Medulla oblongata (tissue), 1 donor: ENCODE data around the gene POLR3C.
"Not testable (repeated sequence)": the region's sequence is repeated elsewhere in the genome, so short reads cannot be mapped to it uniquely, and the experiment has no call there.

Experiments used
- DNase-seq: peaks from one replicate; pipeline ENCODE4 v3.0.0-alpha.2; 2015; ENCODE audit errors: extremely low spot score

POLR3C gene, protein sequence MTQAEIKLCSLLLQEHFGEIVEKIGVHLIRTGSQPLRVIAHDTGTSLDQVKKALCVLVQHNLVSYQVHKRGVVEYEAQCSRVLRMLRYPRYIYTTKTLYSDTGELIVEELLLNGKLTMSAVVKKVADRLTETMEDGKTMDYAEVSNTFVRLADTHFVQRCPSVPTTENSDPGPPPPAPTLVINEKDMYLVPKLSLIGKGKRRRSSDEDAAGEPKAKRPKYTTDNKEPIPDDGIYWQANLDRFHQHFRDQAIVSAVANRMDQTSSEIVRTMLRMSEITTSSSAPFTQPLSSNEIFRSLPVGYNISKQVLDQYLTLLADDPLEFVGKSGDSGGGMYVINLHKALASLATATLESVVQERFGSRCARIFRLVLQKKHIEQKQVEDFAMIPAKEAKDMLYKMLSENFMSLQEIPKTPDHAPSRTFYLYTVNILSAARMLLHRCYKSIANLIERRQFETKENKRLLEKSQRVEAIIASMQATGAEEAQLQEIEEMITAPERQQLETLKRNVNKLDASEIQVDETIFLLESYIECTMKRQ

DNA sequence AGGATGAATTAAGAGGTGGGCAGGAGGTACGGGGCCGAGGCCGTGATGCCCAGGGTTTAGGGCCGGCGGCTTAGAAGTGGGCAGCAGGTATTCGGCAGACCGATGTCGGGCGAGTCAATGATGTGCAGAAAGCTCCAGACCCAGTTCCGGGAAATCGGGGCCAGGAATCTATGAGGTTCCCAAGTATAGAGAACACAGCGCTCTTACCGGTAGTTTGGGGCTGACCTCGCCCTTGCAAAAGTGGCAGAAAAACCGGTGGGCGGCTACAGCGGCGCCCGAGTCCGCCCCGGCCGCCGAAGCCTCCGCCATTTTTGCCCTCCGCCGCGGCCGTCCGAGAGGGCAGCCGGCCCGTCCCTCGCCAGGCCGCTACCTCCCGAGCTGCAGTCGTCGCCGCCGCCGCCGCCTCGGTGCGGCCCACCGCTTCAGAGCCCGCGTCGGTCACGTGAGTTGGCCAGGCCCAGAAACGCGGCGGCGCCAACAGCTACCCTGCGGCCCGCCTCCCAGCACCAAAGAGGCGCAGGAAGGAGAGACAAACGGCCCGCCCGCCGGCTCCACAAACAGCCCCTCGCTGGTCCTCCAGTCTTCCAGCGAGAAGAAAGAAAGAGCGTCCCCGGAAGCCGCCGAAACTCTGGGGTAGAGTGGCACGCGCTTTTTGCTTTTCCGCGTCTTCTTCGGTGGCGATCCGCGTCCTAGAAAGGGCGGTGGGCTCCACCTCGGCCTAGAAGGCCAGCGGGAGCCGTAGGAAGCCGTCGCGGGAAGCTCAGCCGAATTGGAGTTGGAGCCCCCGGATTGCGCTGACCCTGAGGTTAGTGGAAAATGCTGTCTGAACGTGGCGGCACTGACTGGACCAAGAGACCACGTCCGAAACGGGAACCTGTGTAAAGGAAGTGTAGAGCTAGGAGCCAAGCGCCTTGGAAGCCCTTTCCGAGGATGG is at the start of gene POLR3C, which contains the start of gene RNF115:
Gene POLR3C, plus strand, starts transcription at position 636 of the 934 bp plus-strand sequence. CDS start 1,577 bp downstream, outside the sequence.
Gene RNF115, minus strand, starts transcription at position 531 of the 934 bp plus-strand sequence. Its CDS starts 222 bp downstream, at position 309.
- DNase-seq: peak; percentile 90

GRCh38 chr1:145777357-145778145 is 46.4 kb upstream of the POLR3C start:
- no peak for DNase-seq

DNA sequence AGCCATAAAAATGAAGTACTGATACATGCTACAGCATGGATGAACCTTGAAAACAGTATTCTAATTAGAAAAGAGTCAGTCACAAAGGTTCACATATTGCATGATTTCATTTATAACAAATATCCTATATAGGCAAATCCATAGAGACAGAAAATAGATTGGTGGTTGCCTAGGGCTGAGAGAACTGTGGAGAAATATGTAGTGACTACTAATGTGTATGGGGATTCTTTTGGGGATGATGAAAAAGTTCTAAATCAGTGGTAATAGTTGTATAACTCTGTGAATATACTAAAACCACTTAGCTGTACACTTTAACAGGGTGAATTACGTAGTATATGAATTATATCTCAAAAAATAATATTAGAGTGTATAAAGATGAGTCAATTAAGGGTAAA is 45.9 kb upstream of the POLR3C start:
- DNase-seq: no peak

DNA sequence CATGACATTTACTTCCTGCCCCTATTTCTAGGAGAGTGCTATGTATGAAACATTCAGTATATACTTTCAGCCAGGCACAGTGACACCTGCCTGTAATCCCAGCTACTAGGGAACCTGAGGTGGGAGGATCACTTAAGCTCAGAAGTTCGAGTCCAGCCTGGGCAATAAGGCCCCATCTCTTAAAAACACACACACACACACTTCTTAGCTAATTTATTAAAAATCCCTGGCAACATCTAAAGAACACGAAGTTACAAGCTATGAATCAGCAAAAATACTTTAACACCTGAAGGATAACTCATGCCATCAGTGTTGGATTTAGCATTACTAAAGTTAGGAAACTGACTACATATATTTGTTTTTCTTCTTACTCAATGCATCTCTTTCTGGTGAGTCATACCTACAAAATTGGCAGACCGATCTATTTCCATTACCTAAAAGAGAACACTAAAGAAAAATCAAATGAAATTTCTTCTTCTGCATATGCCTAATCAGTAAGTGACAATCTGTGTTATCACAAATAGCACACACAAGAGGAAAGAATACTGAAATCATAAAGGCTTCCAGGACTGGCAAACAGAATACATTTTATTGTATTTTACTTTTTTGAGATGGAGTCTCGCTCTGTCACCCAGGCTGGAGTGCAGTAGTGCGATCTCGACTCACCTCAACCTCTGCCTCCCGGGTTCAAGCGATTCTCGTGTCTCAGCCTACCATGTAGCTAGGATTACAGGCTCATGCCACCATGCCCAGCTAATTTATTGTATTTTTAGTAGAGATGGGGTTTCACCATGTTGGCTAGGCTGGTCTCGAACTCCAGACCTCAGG is 41.5 kb upstream of the POLR3C start:
- DNase-seq: no peak

- no peak for DNase-seq
These were observed 39.6 kb upstream of the POLR3C start for GRCh38 chr1:145784409-145784808.

GRCh38 chr1:145785547-145785946 is 38.5 kb upstream of the POLR3C start:
- DNase-seq: no peak

DNA sequence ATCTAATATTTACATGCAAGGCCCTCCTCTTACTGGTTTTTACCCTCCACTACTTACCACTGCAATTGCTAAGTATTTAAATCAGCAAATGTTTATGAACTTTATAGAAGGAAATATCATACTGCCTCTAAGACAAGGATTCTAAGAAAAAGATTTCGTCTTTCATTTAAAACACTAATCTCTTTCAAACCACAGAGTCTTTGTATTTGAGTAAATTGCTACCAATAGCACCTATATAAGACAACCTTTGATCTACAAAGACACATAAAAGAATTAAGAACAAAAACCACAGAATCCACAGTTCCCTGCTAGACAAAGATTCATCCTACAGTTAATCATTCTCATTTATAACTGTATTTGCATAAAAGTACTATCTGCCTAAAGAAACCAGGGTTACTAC is 37.7 kb upstream of the POLR3C start:
- no peak for DNase-seq

DNA sequence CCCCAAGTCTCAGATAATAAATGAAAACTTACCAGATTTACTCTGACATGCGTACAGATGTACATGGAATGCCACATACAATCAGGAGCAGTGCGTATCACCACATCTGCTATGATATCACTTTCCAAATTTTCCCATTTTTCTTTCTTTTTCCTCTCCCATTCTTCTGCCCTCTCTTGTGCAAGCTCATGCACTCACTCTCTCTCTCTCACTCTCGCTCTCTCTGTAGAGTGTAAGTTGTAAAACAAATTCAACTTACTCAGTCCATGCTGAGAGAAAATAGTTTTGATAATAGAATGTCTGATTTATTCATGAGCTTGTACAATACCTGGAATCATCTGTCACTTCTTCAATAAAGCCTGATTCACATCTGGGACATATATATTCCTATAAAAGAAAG is 35.4 kb upstream of the POLR3C start:
- no peak for DNase-seq

- not testable (repeated sequence) for DNase-seq
These were observed 32.1 kb upstream of the POLR3C start for GRCh38 chr1:145791860-145792259.

- no peak for DNase-seq
These were observed 31.5 kb upstream of the POLR3C start for GRCh38 chr1:145792484-145792883.

GRCh38 chr1:145795257-145795881 is 28.6 kb upstream of the POLR3C start:
- DNase-seq: no peak

DNA sequence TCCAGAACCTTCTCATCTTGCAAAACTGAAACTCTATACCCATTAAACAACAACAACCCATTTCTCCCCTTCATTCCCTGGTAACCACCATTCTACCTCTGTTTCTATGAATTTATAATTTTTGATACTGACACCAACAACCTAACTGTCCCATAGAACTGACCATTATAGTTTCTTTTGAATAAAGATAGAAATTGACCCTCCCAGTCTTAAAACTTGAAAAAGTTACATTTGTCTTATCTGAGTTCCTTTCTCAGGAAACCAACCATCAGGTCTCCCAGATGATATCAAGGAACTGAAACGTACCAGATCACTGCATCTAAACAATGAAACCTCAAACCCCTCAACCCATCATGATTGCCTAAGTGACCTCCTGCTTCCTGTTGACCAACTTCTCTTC is 27.2 kb upstream of the POLR3C start:
- no peak for DNase-seq

DNA sequence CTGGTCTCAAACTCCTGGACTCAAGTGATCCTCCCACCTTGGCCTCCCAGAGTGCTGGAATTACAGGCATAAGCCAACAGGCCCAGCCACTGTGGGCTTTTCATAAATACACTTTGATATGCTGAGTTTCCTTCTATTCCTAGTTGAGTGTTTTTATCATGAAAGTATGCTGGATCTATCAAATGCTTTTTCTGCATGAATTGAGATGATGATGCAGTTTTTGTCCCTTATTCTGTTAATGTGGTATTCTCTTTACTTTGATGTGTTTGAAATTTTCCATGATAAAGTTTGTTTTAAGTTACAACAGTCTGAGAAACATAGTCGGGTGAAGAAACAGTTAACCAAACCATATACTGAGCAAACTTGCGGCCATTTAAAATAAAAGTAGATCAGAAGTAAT is 24.2 kb upstream of the POLR3C start:
- DNase-seq: no peak

GRCh38 chr1:145804235-145805045 is 19.6 kb upstream of the POLR3C start:
- DNase-seq: no peak

DNA sequence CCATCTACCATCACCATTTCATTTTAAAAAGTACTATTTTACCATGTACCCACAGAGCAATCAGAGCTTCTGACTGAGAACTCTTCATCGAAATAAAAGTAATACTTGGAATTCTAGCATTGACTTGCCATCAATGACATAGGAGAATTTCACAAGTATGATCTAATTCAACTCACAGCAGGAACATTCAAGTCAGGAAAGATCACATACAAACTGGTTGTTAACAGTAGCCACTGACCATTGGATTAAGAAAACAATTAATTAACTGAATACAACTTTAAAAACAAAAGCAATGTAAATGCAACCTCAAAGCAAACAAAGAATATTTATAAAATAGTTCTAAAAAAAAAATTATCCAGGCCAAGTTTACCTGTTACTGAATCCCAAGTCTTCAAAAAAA is 18.9 kb upstream of the POLR3C start:
- DNase-seq: no peak

GRCh38 chr1:145806408-145806807 is 17.6 kb upstream of the POLR3C start:
- DNase-seq: no peak

GRCh38 chr1:145806844-145807243 is 17.2 kb upstream of the POLR3C start:
- no peak for DNase-seq

GRCh38 chr1:145812977-145813810 is 10.8 kb upstream of the POLR3C start:
- not testable (repeated sequence) for DNase-seq
